GM19351 (cell line): Measurements from ENCODE around the gene HAGH.

ENCODE experiments used
- ATAC-seq: cut with Tn5 transposase; IDR thresholded peaks from one replicate; pipeline ENCODE4 v1.9.1; 2021; ENCODE audit warnings: mild to moderate bottlenecking, moderate library complexity; ENCODE audit not compliant: unreplicated experiment

HAGH gene

DNA sequence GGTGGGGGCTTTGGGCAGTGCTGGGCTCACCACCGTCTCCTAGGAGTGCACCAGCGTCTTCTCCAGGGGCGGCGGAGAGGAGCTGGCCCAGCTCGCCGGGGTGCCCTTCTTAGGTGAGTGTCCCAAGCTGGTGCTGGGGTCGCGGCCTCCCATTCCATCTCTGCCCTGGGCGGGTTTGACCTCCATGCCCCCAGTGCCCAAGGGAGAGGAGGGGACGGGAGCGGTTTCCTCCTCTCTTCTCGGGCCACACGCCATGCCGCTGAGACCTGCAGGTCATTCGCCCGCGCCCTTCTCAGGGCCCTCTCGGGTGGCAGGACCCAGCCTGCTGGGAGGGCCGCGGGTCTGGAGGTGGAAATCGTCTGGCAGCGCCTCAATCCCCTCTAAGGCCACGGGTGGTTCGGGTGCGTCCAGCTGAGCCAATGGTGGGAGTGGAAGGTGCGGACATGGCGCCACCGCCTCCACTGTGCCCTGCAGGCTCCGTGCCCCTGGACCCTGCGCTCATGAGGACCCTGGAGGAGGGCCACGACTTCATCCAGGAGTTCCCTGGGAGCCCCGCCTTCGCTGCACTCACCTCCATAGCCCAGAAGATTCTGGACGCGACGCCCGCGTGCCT is 38.4 kb downstream of the HAGH start:
- ATAC-seq: no peak

- no peak for ATAC-seq
Measured at GRCh38 chr16:1787322-1788094, 39.1 kb downstream of the HAGH start.

GRCh38 chr16:1787056-1787321 is 39.6 kb downstream of the HAGH start:
- no peak for ATAC-seq

DNA sequence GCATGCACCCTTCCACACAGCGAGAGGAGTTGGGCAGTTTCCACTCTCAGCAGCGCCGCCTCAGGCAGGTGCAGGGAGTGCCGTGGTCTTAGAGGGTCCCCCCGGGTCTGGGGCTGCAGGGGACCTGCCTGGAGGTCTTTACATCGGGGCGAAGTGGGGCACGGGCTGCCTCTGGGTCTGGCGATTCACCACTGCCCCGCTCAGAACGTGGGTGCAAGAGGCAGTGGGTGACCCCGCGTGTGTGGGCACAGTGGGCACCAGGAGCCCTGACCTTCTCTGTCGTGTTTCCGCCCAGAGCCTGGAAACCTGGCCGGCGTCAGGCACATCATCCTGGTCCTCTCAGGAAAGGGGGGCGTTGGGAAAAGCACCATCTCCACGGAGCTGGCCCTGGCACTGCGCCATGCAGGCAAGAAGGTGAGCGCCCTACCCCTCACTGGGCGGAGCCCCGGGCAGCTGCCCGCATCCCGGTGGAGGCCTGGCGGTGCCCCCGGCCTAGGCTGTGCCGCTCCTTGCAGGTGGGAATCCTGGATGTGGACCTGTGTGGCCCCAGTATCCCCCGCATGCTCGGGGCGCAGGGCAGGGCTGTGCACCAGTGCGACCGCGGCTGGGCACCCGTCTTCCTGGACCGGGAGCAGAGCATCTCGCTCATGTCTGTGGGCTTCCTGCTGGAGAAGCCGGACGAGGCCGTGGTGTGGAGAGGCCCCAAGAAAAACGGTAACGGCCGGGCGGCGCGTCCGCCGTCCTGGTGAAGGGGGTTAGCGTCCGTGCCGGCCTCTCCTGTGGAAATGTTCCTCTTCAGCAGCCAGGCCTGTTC is 40.2 kb downstream of the HAGH start:
- ATAC-seq: no peak

DNA sequence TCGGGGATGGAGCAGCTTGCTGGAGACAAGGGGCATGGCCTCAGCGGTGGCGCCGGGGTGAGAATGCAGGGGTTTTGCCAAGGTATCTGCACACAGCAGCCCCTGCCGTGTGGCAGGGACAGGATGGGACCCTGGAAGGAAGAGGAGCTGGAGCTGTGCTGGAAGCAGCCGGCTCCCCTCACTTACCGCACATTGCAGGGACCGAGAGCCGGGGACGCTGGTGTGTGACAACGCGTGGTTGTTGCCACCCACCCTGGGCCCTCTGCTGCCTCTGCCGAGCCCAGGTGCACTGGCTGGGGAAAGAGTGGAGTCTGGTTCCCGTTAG is 40.8 kb downstream of the HAGH start:
- ATAC-seq: no peak

GRCh38 chr16:1784977-1785845 is 41.4 kb downstream of the HAGH start:
- no peak for ATAC-seq

DNA sequence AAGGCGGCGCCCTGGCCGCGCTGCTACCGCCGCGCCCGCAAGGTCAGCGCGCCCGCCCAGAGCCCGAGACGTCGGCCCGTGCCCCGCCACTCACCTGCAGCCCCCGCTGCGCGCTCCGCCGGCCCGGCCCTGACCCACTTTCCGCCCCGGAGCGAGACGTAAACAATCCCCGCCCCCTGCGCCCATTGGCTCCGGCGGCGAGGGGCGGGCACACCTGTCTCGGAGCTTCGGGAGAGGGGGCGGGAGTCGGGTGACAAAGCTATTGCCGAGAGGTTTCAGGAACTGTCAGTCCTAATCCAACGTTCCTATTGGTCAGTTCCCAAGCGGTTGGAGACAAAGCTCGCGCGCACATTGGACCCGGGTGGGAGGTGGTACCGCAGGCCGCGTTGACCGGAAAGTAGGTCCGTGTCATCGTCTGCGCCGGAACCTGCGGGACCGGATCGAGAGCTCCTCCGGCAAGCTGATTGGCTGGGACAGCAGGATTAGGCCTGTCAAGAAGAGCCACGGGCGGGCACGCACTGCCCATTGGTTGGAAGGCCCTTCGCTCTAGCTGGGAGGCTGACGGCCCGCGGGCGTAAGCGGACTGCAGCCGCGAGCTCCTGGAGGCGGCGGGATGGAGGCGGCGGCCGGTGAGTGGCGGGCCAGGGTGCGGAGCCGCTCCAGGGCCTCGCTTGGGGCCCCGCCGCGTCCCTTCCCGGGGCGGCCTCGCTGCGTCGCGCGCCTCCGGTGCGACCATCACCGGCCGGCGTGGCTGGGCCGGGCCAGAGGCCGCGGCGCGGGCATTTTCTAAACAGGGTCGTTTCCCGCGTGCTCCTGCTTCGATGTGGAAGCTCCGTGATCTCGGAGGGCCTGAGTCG is 44.0 kb downstream of the HAGH start, which contains the start of the genes NUBP2 and SPSB3:
NUBP2 (plus strand) TSS at position 553 of the 857 bp plus-strand sequence; CDS start at position 614, 61 bp downstream.
SPSB3 (minus strand) TSS at position 164 of the 857 bp plus-strand sequence. CDS start 1,088 bp downstream, outside the sequence.
- peak; percentile 85 for ATAC-seq

DNA sequence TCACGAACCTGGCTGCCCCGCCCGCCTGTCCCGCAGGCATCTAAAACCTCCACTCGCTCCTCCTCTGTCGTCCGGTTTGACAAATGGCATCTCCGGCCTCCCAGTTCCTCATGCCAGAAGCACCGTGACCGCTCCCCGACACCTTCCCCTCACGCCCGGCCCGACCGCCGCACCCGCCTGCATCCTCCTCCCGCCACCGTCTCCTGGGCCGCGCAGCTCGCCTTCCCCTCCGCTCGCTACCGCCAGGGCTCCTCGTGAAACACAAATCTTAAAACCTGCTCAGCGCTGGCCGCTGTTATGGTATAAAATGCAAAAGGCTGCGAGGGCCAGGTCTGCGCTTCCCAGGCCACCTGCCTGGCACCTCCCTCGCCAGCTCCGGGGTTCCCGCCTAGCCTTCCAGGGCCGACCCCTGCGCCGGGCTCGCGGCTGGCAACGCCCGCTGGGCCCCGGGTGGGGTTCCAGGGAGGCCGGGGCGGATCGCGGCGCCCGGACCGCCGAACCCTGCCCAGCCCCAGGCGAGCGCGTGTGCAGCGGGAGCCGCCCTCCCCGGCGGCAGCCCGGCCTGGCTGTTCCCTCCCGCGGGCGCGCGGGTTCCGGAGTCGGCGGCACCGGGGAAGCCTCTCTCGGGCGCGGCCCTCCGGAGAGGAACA is 44.7 kb downstream of the HAGH start:
- ATAC-seq: no peak

- ATAC-seq: no peak
Measured at GRCh38 chr16:1781254-1781653, 45.4 kb downstream of the HAGH start.

- no peak for ATAC-seq
Measured at GRCh38 chr16:1780677-1781072, 46.0 kb downstream of the HAGH start.

DNA sequence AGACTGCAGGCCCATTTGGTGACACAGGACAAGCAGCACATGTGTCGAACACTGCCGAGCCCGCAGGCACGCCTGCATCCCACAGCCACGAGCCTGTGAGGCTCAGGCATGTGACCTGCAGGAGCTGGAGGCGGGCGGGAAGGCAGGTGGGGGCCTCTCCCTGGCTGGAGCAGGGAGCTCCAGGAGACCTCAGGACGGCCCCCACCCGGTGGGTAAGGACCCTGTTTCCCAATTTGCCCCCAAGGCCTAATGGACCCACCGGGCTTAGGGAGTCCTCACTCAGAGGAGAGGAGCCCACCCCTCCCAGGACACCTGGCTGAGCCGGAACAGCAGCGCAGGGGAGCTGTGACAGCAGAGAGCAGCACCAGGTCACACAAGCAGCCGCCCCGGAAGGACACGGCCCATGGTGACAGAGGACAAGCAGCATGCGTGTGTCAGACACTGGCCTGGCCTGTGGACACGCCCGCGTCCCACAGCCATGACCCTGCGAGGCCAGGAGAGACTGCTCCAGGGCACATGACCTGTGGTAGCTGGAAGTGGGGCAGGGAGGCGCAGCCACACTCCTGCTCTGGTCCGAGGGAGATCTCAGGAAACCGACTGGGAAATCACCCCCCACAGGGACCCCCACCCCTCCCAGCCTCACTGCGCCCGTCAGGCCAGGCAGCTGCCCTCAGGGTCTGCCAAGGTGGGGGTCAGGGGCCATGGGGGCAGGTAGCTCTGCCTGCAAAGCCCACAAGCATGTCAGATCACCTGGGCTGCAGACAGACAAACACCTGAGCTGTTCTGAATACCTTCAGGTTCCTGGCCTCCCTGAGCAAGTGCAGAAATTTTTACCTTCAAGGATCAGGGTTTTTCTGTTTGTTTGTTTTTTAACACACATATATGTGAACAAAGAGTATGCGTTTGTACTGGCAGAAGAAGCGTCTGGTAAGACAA is 46.6 kb downstream of the HAGH start:
- no peak for ATAC-seq

DNA sequence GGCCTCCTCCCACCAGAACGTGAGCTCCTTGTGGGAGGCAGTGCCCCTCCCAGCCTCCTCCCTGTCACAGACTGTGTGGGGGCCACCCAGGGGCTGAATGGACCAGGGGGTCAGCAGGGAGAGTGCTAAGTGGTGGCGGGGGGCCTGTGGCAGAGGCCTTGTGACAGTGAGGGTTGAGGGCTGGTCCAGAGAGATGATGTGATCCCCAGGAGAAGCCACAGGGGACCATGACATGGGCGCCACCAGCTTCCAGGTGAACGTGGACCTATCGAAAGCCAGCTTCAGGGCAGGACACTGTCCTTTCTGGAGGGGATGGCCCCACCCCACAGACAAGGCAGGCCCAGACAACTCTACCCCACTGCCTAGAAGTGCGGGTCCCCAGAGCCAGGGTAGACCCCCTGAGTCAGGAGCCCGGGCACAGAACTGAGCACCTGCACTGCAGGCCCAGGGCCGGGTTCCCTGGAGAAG is 47.4 kb downstream of the HAGH start:
- ATAC-seq: no peak

GRCh38 chr16:1778200-1779179 is 48.1 kb downstream of the HAGH start:
- ATAC-seq: no peak

DNA sequence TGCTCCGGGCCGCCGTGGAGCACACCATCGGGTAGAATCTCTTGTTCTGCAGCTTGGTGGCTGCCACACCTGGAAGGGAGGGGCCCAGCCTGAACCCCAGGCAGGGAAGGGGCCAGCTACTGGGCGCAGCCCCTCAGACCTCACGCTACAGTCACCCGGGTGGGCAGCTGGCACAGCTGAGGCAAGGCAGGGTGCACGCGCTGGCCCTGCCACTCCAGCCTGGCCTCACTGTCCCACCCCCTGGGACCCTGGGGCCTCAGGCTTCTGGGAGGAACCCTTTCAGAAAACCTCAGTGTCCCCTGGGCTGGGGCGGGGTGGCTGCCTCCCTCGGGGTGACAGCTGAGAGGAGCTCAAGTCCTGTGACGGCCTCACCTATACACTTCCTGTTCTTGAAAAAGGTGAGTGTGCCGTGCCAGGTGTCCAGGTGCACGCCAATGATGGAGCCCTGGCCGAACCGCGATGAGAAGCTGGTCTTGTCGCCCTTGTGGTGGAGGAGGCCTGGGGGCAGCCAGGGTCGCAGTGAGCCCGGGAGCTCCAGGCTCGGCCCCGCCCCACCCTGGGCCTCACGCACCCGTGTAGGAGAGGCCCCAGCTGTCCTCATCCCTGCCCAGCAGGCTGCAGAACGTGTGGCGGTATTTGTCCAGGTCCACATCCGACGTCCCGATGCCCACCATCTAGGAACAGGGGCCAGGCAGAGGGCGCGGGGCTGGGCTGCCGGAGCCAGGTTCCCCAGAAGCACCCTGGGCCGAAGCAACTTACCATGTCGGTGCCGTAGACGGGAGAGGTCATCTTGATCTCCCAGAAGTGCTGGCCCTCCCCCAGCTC is 49.0 kb downstream of the HAGH start:
- ATAC-seq: no peak

- ATAC-seq: no peak
Measured at GRCh38 chr16:1776991-1777374, 49.6 kb downstream of the HAGH start.

GRCh38 chr16:1776672-1776955 is 50.0 kb downstream of the HAGH start:
- no peak for ATAC-seq
